Muscle of back (tissue), 13 donors: Measurements from ENCODE around the gene RRP1. TPM values are rescaled to one million over a fixed set of nuclear protein-coding genes. Genes with fewer than 3 reads are reported as not detected.

Experiments
- DNase-seq, 3 donors: peaks; one replicate each; pipeline versions ENCODE4 v3.0.0 to v3.0.0-alpha.2; 2013
- long read RNA-seq, 9 donors: transcript quantifications; one replicate each; lab custom pipeline, GENCODE V29; 2026
- polyA plus RNA-seq, 10 donors: library from polyadenylated mRNA; unstranded; fragments of 120-200 nt; gene quantifications; one replicate each; pipeline ENCODE4 v1.2.1, GENCODE V29; 2013; ENCODE audit not compliant: insufficient read length in 10 of 10

The RRP1 gene
- 10 to 100 TPM; 14.8 to 27.2 (median 18.5) TPM for polyA plus RNA-seq
- long read RNA-seq, donor 1, partial matches to known transcripts = 0 of 3 reads
- long read RNA-seq, donor 1, other reads (novel, unspliced or antisense) = 0 of 3 reads
- long read RNA-seq, donor 2, partial matches to known transcripts = 0 of 1 reads
- long read RNA-seq, donor 2, other reads (novel, unspliced or antisense) = 0 of 1 reads
- long read RNA-seq, donor 3 = 0 reads
- long read RNA-seq, donor 4, partial matches to known transcripts = 0 of 2 reads
- long read RNA-seq, donor 4, other reads (novel, unspliced or antisense) = 0 of 2 reads
- long read RNA-seq, donor 5, partial matches to known transcripts = 0 of 4 reads
- long read RNA-seq, donor 5, other reads (novel, unspliced or antisense) = 0 of 4 reads
- long read RNA-seq, donor 6, partial matches to known transcripts = 0 of 2 reads
- long read RNA-seq, donor 6, other reads (novel, unspliced or antisense) = 0 of 2 reads
- long read RNA-seq, donor 7, partial matches to known transcripts = 0 of 1 reads
- long read RNA-seq, donor 7, other reads (novel, unspliced or antisense) = 0 of 1 reads
- long read RNA-seq, donor 8, partial matches to known transcripts = 0 of 2 reads
- long read RNA-seq, donor 8, other reads (novel, unspliced or antisense) = 0 of 2 reads
- long read RNA-seq, donor 9 = 0 reads

- DNase-seq = peak; percentile 92 to 98 (median 97)
Observed at GRCh38 chr21:43789276-43790009, at the start of gene RRP1. Gene RRP1, plus strand, starts transcription at chr21:43789577. Its CDS starts 53 bp downstream, at chr21:43789630.

- DNase-seq = no peak
Observed at GRCh38 chr21:43739621-43740435, 49.5 kb upstream of the RRP1 start.

GRCh38 chr21:43740497-43741156 lies 48.8 kb upstream of the RRP1 start:
- DNase-seq = peak in 1 of 3 donors; percentile 77

GRCh38 chr21:43741423-43742096 lies 47.8 kb upstream of the RRP1 start:
- no peak for DNase-seq

GRCh38 chr21:43743947-43744346 lies 45.4 kb upstream of the RRP1 start:
- DNase-seq = no peak

GRCh38 chr21:43744725-43745124 lies 44.7 kb upstream of the RRP1 start:
- DNase-seq = no peak

- DNase-seq = no peak
Observed at GRCh38 chr21:43745772-43746517, 43.4 kb upstream of the RRP1 start.

- no peak for DNase-seq
Observed at GRCh38 chr21:43748622-43749021, 40.8 kb upstream of the RRP1 start.

- DNase-seq = no peak
Observed at GRCh38 chr21:43749651-43750262, 39.6 kb upstream of the RRP1 start.

GRCh38 chr21:43750339-43751033 lies 38.9 kb upstream of the RRP1 start:
- DNase-seq = no peak

- DNase-seq = no peak
Observed at GRCh38 chr21:43751955-43752591, 37.3 kb upstream of the RRP1 start.

GRCh38 chr21:43752758-43753438 lies 36.5 kb upstream of the RRP1 start:
- DNase-seq = no peak

- DNase-seq = no peak
Observed at GRCh38 chr21:43753439-43753799, 36.0 kb upstream of the RRP1 start.

GRCh38 chr21:43754948-43755781 lies 34.2 kb upstream of the RRP1 start:
- DNase-seq = no peak

GRCh38 chr21:43755820-43756594 lies 33.4 kb upstream of the RRP1 start:
- no peak for DNase-seq

- DNase-seq = no peak
Observed at GRCh38 chr21:43757601-43758000, 31.8 kb upstream of the RRP1 start.
